K562 (cell line): ENCODE measurements around the gene TMEM252. TPM values are rescaled to one million over a fixed set of nuclear protein-coding genes. Genes with fewer than 3 reads are reported as not detected.

ENCODE experiments used
- ATAC-seq: fragments of 200-7000 bp; cut with Tn5 transposase; 3 replicates; pipeline ENCODE4 v1.9.1; 2020; ENCODE audit warnings: moderate library complexity
- BruUV-seq: library from RNA; stranded (reverse); fragments of 400-500 nt; replicated peaks from 2 replicates; lab custom pipeline; 2021; lab: Mats Ljungman, UMichigan
- CTCF ChIA-PET: fragments of 300-600 bp; formaldehyde crosslinking; extraction: SDS; loops from one replicate; lab custom pipeline; 2021; ENCODE audit warnings: low intra/inter-chr PET ratio; lab: Yijun Ruan, JAX
- POLR2A ChIA-PET: fragments of 300-600, 350-650 bp; sonication (Branson Sonifier 250); formaldehyde crosslinking; extraction: SDS; loops from one replicate; lab custom pipeline; 2021; ENCODE audit warnings: antibody characterized with exemption, inconsistent platforms; lab: Yijun Ruan, JAX
- DNase-seq, 4 experiments: peaks; one replicate each; pipeline versions ENCODE4 v3.0.0 to v3.0.0-alpha.2; 2011 to 2018; ENCODE audit warnings: low spot score in 3 of 4, mixed read lengths in 3 of 4; ENCODE audit errors: extremely low read depth in 1 of 4
- FAIRE-seq: peaks from 2 replicates; lab custom pipeline; 2011; peaks lifted over from hg19 to GRCh38; lab: Jason Lieb, UNC
- H2AFZ ChIP-seq: 2 replicates; pipeline ENCODE4 v1.6.0; 2011; ENCODE audit warnings: low read depth, low read length, control low read depth, inconsistent platforms
- H3K27ac ChIP-seq: fragments of 200-600 bp; 3 replicates; pipeline ENCODE4 v1.8.0; 2011; ENCODE audit warnings: low read depth, mild to moderate bottlenecking, control low read depth, inconsistent platforms, low read length, moderate library complexity, mixed read lengths; ENCODE audit errors: extremely low read depth
- H3K27me3 ChIP-seq, 2 experiments: fragments of 300-600 bp in 1 of 2; 2 replicates in 1 of 2; 3 replicates in 1 of 2; pipeline versions ENCODE4 v1.6.0 to v1.8.0; 2011; ENCODE audit warnings: inconsistent platforms in 2 of 2, low read length in 2 of 2, mild to moderate bottlenecking in 1 of 2, mixed read lengths in 1 of 2, moderate library complexity in 1 of 2; ENCODE audit not compliant: control insufficient read depth in 2 of 2, insufficient read depth in 2 of 2
- H3K36me3 ChIP-seq: fragments of 300-600 bp; 3 replicates; pipeline ENCODE4 v1.8.0; 2011; ENCODE audit warnings: mild to moderate bottlenecking, low read length, inconsistent platforms; ENCODE audit not compliant: control insufficient read depth, insufficient read depth
- H3K4me1 ChIP-seq, 2 experiments: fragments of 200-600 bp in 1 of 2; replicated peaks in 1 of 2; 2 replicates in 1 of 2; 3 replicates in 1 of 2; pipeline versions ENCODE4 v1.5.1 to v1.8.0; 2011; ENCODE audit warnings: inconsistent platforms in 2 of 2, low read length in 2 of 2, mild to moderate bottlenecking in 1 of 2, mixed read lengths in 1 of 2, moderate library complexity in 1 of 2; ENCODE audit not compliant: control insufficient read depth in 2 of 2, insufficient read depth in 2 of 2
- H3K4me2 ChIP-seq: 2 replicates; pipeline ENCODE4 v1.6.1; 2011; ENCODE audit warnings: low read length, control low read depth, inconsistent platforms, mixed read lengths; ENCODE audit not compliant: insufficient read depth
- H3K4me3 ChIP-seq: fragments of 200-600 bp; sonication (generic), shearing (Covaris generic); 2 replicates; pipeline ENCODE4 v1.5.1; 2016; ENCODE audit warnings: control low read depth, inconsistent platforms
- H3K79me2 ChIP-seq: fragments of 200-600 bp; 3 replicates; pipeline ENCODE4 v1.8.0; 2011; ENCODE audit warnings: low read length, inconsistent platforms; ENCODE audit not compliant: control insufficient read depth, insufficient read depth
- H3K9ac ChIP-seq, 2 experiments: 2 replicates each; pipeline versions ENCODE4 v1.6.0 to v1.6.1; 2011; ENCODE audit warnings: low read depth in 2 of 2, low read length in 2 of 2, control low read depth in 1 of 2, inconsistent platforms in 1 of 2, mild to moderate bottlenecking in 1 of 2, mixed read lengths in 1 of 2; ENCODE audit not compliant: insufficient read depth in 1 of 2
- H3K9me1 ChIP-seq: one replicate; pipeline ENCODE4 v1.6.0; 2011; ENCODE audit warnings: inconsistent platforms, mild to moderate bottlenecking, low read length, moderate library complexity; ENCODE audit not compliant: control insufficient read depth, insufficient read depth
- H3K9me3 ChIP-seq: replicated peaks from 2 replicates; pipeline ENCODE4 v1.5.1; 2011; ENCODE audit warnings: low read depth, low read length, inconsistent platforms; ENCODE audit not compliant: control insufficient read depth, insufficient read depth
- H4K20me1 ChIP-seq: replicated peaks from 2 replicates; pipeline ENCODE4 v1.6.1; 2011; ENCODE audit warnings: low read length, inconsistent platforms, mixed read lengths; ENCODE audit not compliant: control insufficient read depth, insufficient read depth
- RAD51 ChIP-seq: fragments of 450-650 bp; IDR thresholded peaks from 2 replicates; pipeline ENCODE4 v1.7.1; 2016; ENCODE audit warnings: low read depth, mild to moderate bottlenecking, borderline replicate concordance
- WGBS: fragments of 100-300 bp; shearing (Covaris generic); methylation state at CpG from one replicate; pipeline ENCODE4 v1.1.6; 2016; ENCODE audit warnings: low coverage, mixed read lengths; ENCODE audit not compliant: insufficient coverage; ENCODE audit errors: missing lambda C conversion rate; 5-methylcytosine and 5-hydroxymethylcytosine counted together
- in situ Hi-C: fragments of 300-500 bp; cut with MboI; formaldehyde crosslinking; loops from 4 replicates; pipeline ENCODE4 v1.15.0; 2018; ENCODE audit warnings: inconsistent platforms, mixed read lengths
- intact Hi-C: fragments of 100-400 bp; cut with micrococcal nuclease; formaldehyde crosslinking; loops from 2 replicates; pipeline ENCODE4 v1.14.2; 2022
- polyA plus RNA-seq, 8 experiments: library from polyadenylated mRNA; depleted of rRNA in 4 of 8; stranded (reverse) in 5 of 8; unstranded in 3 of 8; fragments of >200 nt; fragmentation: Nextera tagmentation in 2 of 8; fragmentation: Illumina TruSeq in 1 of 8; extraction: Ambion mirVana in 2 of 8; extraction: Trizol in 1 of 8; gene quantifications; 2 replicates each; pipeline versions ENCODE4 v1.2.1 to v1.2.3, GENCODE V29; 2011 to 2014; ENCODE audit warnings: inconsistent platforms in 1 of 8, missing spikeins in 1 of 8
- total RNA-seq, 7 experiments: library from RNA; depleted of rRNA in 6 of 7; stranded (reverse); fragments of >200 nt in 6 of 7; fragmentation: Illumina TruSeq in 2 of 7; extraction: Trizol in 2 of 7; gene quantifications; 2 replicates each; pipeline versions ENCODE4 v1.2.1 to v1.2.3, GENCODE V29; 2011 to 2021; ENCODE audit warnings: low replicate concordance in 1 of 7
- TF ChIP-seq, protein P1 (sequence below): sonication (generic); formaldehyde crosslinking; IDR thresholded peaks from 2 replicates; pipeline ENCODE4 v1.8.1; 2023; ENCODE audit warnings: mild to moderate bottlenecking, missing genetic modification reagents

TMEM252 gene
- total and polyA plus RNA-seq, 9 of the 15 experiments (the other 6 are each of a cell fraction or from before 2014, with no cell fraction given), result not detected

DNA sequence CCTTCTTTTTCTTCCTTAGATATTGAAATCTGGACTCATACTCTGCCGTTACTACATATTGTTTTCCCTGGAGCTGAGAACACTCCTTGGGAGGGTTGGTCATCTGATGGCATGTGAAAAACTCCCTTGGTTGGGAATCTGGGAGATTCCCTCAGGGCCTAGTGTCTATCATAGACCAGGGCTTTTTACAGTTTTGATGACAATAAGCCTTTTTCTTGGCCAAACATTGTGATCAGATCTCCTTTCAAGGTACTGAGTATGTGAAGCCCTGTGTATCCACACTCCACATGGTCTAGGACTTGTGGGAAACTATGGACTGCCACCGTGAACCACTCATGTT, 32.9 kb downstream of the TMEM252 start:
- no peaks in the 10 kb centered on the region for H4K20me1 ChIP-seq
- in situ Hi-C loops, result no loop called here
- H2AFZ ChIP-seq, result no peak overlapping the region
- H3K4me1 ChIP-seq, result peaks cover 0 to 12% of the 10 kb centered on the region in 2 experiments; a peak in 2 of 5 replicates
- no peak for ATAC-seq
- intact Hi-C loops, result no loop called here
- no peaks in the 10 kb centered on the region for H3K9me1 ChIP-seq
- no peaks in the 10 kb centered on the region; a peak in 1 of 5 replicates for H3K27me3 ChIP-seq
- no peak overlapping the region for H3K4me2 ChIP-seq
- H3K4me3 ChIP-seq, result no peak overlapping the region
- 8% methylated on average over 2 of the region's 2 CpGs for whole genome bisulfite sequencing
- TF ChIP-seq, protein P1, sequence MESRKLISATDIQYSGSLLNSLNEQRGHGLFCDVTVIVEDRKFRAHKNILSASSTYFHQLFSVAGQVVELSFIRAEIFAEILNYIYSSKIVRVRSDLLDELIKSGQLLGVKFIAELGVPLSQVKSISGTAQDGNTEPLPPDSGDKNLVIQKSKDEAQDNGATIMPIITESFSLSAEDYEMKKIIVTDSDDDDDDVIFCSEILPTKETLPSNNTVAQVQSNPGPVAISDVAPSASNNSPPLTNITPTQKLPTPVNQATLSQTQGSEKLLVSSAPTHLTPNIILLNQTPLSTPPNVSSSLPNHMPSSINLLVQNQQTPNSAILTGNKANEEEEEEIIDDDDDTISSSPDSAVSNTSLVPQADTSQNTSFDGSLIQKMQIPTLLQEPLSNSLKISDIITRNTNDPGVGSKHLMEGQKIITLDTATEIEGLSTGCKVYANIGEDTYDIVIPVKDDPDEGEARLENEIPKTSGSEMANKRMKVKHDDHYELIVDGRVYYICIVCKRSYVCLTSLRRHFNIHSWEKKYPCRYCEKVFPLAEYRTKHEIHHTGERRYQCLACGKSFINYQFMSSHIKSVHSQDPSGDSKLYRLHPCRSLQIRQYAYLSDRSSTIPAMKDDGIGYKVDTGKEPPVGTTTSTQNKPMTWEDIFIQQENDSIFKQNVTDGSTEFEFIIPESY, result no peak
- no peak for TF ChIP-seq RAD51
- BruUV-seq, result no TSS peak
- H3K9ac ChIP-seq, result no peak overlapping the region
- H3K36me3 ChIP-seq, result no peaks in the 10 kb centered on the region
- no peak for FAIRE-seq
- no peaks in the 10 kb centered on the region for H3K79me2 ChIP-seq
- no peak overlapping the region for H3K27ac ChIP-seq
- CTCF ChIA-PET, result interaction anchor here (0.7 to 1.2 kb wide), 2 partner anchors 27 to 915 kb away, joined by 3 read pairs; no protein-coding TSS in a partner anchor
- POLR2A ChIA-PET, result no interaction called here
- no peak for DNase-seq
- H3K9me3 ChIP-seq, result no peaks in the 10 kb centered on the region
